B cell (primary cell): ENCODE data around the gene RELB.

Experiments used
- CTCF ChIP-seq: fragments of 200-600 bp; IDR thresholded peaks from one replicate; pipeline ENCODE4 v1.8.0; 2022; ENCODE audit warnings: antibody characterized with exemption, mild to moderate bottlenecking
- EZH2 ChIP-seq: IDR thresholded peaks from 2 replicates; pipeline ENCODE4 v1.6.1; 2012; ENCODE audit warnings: borderline replicate concordance, low read depth, mild to moderate bottlenecking, moderate library complexity, low read length; ENCODE audit not compliant: insufficient read depth, poor library complexity, severe bottlenecking

GRCh38 chr19:45049073-45049736 lies 47.9 kb downstream of the RELB start:
- TF ChIP-seq CTCF, result no peak
- no peak for TF ChIP-seq EZH2
